ENCODE results near the gene COPRS. TPM values are rescaled to one million over a fixed set of nuclear protein-coding genes. Genes with fewer than 3 reads are reported as not detected.

COPRS gene
- polyA plus RNA-seq, 1 donor (not counting 4 experiments of a cell fraction or from before 2014, with no cell fraction given) = 30.3 TPM

GRCh38 chr17:31842195-31843069 is 16.6 kb downstream of the COPRS start:
- TF ChIP-seq EZH2 (IDR thresholded peaks at IDR 0.05; ENCODE audit: low read length) (no peak), CTCF (optimal IDR thresholded peaks at IDR 0.05 in 1 of 3, IDR thresholded peaks at IDR 0.05 in 1 of 3, conservative IDR thresholded peaks at IDR 0.05 in 1 of 3; ENCODE audit: extremely low read depth in 1 of 3, insufficient read depth in 2 of 3, low read length in 3 of 3) (peak; percentile 87 to 96 (median 91))
- no peak for DNase-seq (ENCODE audit: low read depth, low spot score)
- H3K9me1 ChIP-seq (ENCODE audit: control insufficient read depth, extremely low read depth, insufficient read depth, low read length) = no peaks in the 10 kb centered on the region
- dilution Hi-C loops (cut with MboI; ENCODE audit: extremely low pct_ligation_motif_present, low sequenced_read_pairs) = no loop called here
- H3K36me3 ChIP-seq (ENCODE audit: control insufficient read depth in 2 of 2, extremely low read depth in 1 of 2, insufficient read depth in 2 of 2, low read length in 2 of 2) = no peaks in the 10 kb centered on the region
- FAIRE-seq = peak; percentile 89
- H3K4me1 ChIP-seq (ENCODE audit: control insufficient read depth, extremely low read depth, insufficient read depth, low read length) = peaks cover 9% of the 10 kb centered on the region
- no peaks in the 10 kb centered on the region for H3K79me2 ChIP-seq (ENCODE audit: control insufficient read depth, insufficient read depth, low read length)
- no peak overlapping the region for H3K27ac ChIP-seq (ENCODE audit: control insufficient read depth, insufficient read depth, low read length)
- peak overlapping the region in 1 of 3 experiments; percentile 36 for H3K4me3 ChIP-seq (ENCODE audit: control insufficient read depth in 2 of 3, extremely low read depth in 1 of 3, insufficient read depth in 2 of 3, low read depth in 1 of 3, low read length in 3 of 3)
- no peaks in the 10 kb centered on the region for H4K20me1 ChIP-seq (ENCODE audit: control insufficient read depth, extremely low read depth, insufficient read depth, low read length)
- no peaks in the 10 kb centered on the region for H3K27me3 ChIP-seq (ENCODE audit: control insufficient read depth, extremely low read depth, insufficient read depth, low read length)
- no peak overlapping the region for H3K9ac ChIP-seq (ENCODE audit: control insufficient read depth, extremely low read depth, insufficient read depth, low read length)
- H2AFZ ChIP-seq (ENCODE audit: control insufficient read depth, low read length) = peak overlapping the region; percentile 65
- no peaks in the 10 kb centered on the region for H3K9me3 ChIP-seq (ENCODE audit: control insufficient read depth, low read depth, low read length)
- H3K4me2 ChIP-seq (ENCODE audit: control insufficient read depth, extremely low read depth, insufficient read depth, low read depth, low read length) = peak overlapping the region; percentile 90

GRCh38 chr17:31841850-31842194 is 17.2 kb downstream of the COPRS start:
- Histone ChIP-seq H4K20me1 (ENCODE audit: control insufficient read depth, extremely low read depth, insufficient read depth, low read length) (no peaks in the 10 kb centered on the region), H3K4me1 (ENCODE audit: control insufficient read depth, extremely low read depth, insufficient read depth, low read length) (peaks cover 9% of the 10 kb centered on the region), H3K27ac (ENCODE audit: control insufficient read depth, insufficient read depth, low read length) (no peak overlapping the region), H3K79me2 (ENCODE audit: control insufficient read depth, insufficient read depth, low read length) (no peaks in the 10 kb centered on the region), H3K4me2 (ENCODE audit: control insufficient read depth, extremely low read depth, insufficient read depth, low read depth, low read length) (no peak overlapping the region), H3K4me3 (ENCODE audit: control insufficient read depth in 2 of 3, extremely low read depth in 1 of 3, insufficient read depth in 2 of 3, low read depth in 1 of 3, low read length in 3 of 3) (no peak overlapping the region), H3K36me3 (ENCODE audit: control insufficient read depth in 2 of 2, extremely low read depth in 1 of 2, insufficient read depth in 2 of 2, low read length in 2 of 2) (no peaks in the 10 kb centered on the region), H3K9me1 (ENCODE audit: control insufficient read depth, extremely low read depth, insufficient read depth, low read length) (no peaks in the 10 kb centered on the region), H3K27me3 (ENCODE audit: control insufficient read depth, extremely low read depth, insufficient read depth, low read length) (no peaks in the 10 kb centered on the region), H3K9ac (ENCODE audit: control insufficient read depth, extremely low read depth, insufficient read depth, low read length) (no peak overlapping the region), H3K9me3 (ENCODE audit: control insufficient read depth, low read depth, low read length) (no peaks in the 10 kb centered on the region), H2AFZ (ENCODE audit: control insufficient read depth, low read length) (no peak overlapping the region)
- dilution Hi-C loops (cut with MboI; ENCODE audit: extremely low pct_ligation_motif_present, low sequenced_read_pairs) = no loop called here
- FAIRE-seq = no peak
- TF ChIP-seq CTCF (optimal IDR thresholded peaks at IDR 0.05 in 1 of 3, IDR thresholded peaks at IDR 0.05 in 1 of 3, conservative IDR thresholded peaks at IDR 0.05 in 1 of 3; ENCODE audit: extremely low read depth in 1 of 3, insufficient read depth in 2 of 3, low read length in 3 of 3) (no peak), EZH2 (IDR thresholded peaks at IDR 0.05; ENCODE audit: low read length) (no peak)
- DNase-seq (ENCODE audit: low read depth, low spot score) = no peak

Data from keratinocyte (primary cell).